Stomach (tissue), 9 donors: ENCODE data around the gene PIM3. TPM values are rescaled to one million over a fixed set of nuclear protein-coding genes. Genes with fewer than 3 reads are reported as not detected.
A peak's percentile ranks its signal among the peaks of the same experiment; 100 is the strongest.

ENCODE experiments used
- DNase-seq, 2 donors: peaks; one replicate each; pipeline versions ENCODE4 v3.0.0 to v3.0.0-alpha.2; 2013 to 2019
- H3K27ac ChIP-seq, 5 donors: fragments of 200-600 bp in 4 of 5; sonication (generic) in 4 of 5; one replicate each; pipeline ENCODE4 v1.5.1; 2013 to 2019; ENCODE audit warnings: mild to moderate bottlenecking in 1 of 5, moderate library complexity in 1 of 5
- H3K27me3 ChIP-seq, 3 donors: fragments of 200-600 bp; sonication (generic); one replicate each; pipeline ENCODE4 v1.5.1; 2017 to 2019; ENCODE audit warnings: mixed run types in 1 of 3
- H3K36me3 ChIP-seq, 4 donors: fragments of 200-600 bp; sonication (generic); 1 replicate in 3 of 4; 2 replicates in 1 of 4; pipeline ENCODE4 v1.5.1; 2016 to 2019
- H3K4me1 ChIP-seq, 4 donors: fragments of 200-600 bp; sonication (generic); one replicate each; pipeline ENCODE4 v1.5.1; 2016 to 2019
- H3K4me3 ChIP-seq, 4 donors: fragments of 200-600 bp; sonication (generic) in 3 of 4; one replicate each; pipeline ENCODE4 v1.5.1; 2016 to 2019; ENCODE audit warnings: mild to moderate bottlenecking in 1 of 4
- H3K9me3 ChIP-seq, 4 donors: fragments of 200-600 bp; sonication (generic); one replicate each; pipeline ENCODE4 v1.5.1; 2016 to 2019
- EP300 ChIP-seq: sonication (generic); formaldehyde crosslinking; IDR thresholded peaks from one replicate; pipeline ENCODE4 v1.6.1; 2017; ENCODE audit warnings: antibody characterized with exemption
- POLR2A ChIP-seq, 4 donors: fragments of 450-650 bp; IDR thresholded peaks; one replicate each; pipeline ENCODE4 v1.6.1; 2016; ENCODE audit warnings: antibody characterized with exemption in 4 of 4, control low read depth in 2 of 4, mild to moderate bottlenecking in 1 of 4, moderate library complexity in 1 of 4
- POLR2AphosphoS5 ChIP-seq, 3 donors: sonication (generic); formaldehyde crosslinking; IDR thresholded peaks; one replicate each; pipeline ENCODE4 v1.6.1; 2016; ENCODE audit warnings: antibody characterized with exemption in 3 of 3
- WGBS, 5 donors: extraction: QIAGEN DNeasy Blood & Tissue Kit in 3 of 5; methylation state at CpG; one replicate each; pipeline versions ENCODE4 v1.1.5 to v1.1.7; 2013 to 2018; 5-methylcytosine and 5-hydroxymethylcytosine counted together
- intact Hi-C: fragments of 100-400 bp; cut with DNase I; formaldehyde crosslinking; loops from one replicate; pipeline ENCODE4 v1.15.1; 2023; ENCODE audit warnings: low total_unique reads
- polyA plus RNA-seq, 3 donors: library from polyadenylated mRNA; stranded (reverse); fragments of 200-250 nt; gene quantifications; one replicate each; pipeline ENCODE4 v1.2.3, GENCODE V29; 2013
- total RNA-seq, 5 donors: library from RNA; depleted of rRNA; stranded (reverse); fragments of >200 nt; gene quantifications; one replicate each; pipeline versions ENCODE4 v1.1.0 to v1.2.3, GENCODE V29; 2014 to 2016
- TF ChIP-seq, protein P1 (sequence below), 7 experiments: fragments of 450-650 bp in 4 of 7; fragments of 200-600 bp in 3 of 7; sonication (generic) in 3 of 7; IDR thresholded peaks; one replicate each; pipeline ENCODE4 v1.5.1; 2016 to 2019; ENCODE audit warnings: antibody characterized with exemption in 7 of 7, control low read depth in 2 of 7, mild to moderate bottlenecking in 1 of 7
- donor health status: healthy with polysubstance abuse.
- donor health status: Bipolar disorder and iron deficiency.
- donor health status: healthy.

PIM3 gene
- total and polyA plus RNA-seq, 8 donors: 51.9 to 802 (median 84.6) TPM

DNA sequence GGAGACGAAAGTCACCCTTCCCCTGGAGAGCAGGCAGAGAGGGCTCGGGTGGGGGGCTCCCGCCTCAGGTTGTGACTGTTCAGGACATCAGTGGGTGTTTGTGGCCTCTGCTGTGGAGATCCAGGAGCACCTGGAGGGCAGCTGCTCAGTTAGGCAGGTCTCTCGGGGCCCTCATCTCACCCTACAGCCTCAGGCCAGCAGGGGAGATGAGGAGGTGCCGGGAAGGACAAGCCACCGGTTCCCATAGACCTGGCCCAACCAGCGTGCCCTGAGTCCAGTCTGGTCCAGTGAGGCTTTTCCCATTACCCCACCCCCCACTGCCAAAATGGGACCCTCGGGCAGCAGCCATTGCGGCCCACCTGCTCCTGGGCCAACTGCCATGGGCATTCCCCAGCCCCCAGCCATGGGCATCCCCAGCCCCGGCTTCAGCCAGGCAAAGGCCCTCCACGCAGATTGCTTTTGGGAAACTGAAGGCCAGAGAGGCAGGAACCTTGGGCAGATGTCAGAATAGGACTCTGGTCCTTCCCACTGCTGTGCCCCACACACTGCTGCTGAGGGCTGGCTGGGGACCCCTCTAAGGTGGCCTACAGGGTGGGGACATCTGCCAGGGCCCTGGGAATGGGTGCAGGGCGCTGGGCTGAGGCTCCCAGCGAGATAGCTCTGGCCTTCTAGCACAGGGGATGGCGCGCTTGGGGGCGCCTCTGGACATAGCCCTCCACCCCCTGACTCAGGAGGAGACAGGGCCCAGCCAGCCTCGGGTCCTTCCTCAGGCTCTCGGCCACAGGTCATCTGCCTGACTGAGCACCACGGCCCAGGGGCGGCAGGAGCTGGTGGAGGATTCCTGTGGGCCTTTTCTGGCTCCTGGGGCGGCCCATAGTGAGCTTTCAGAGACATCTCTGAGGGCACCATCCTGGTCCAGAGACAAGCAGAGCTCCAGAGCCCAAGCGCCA lies 4.8 kb downstream of the PIM3 start:
- Histone ChIP-seq H3K4me3 (peak overlapping the region; percentile 81 to 99 (median 88)), H3K9me3 (no peaks in the 10 kb centered on the region), H3K4me1 (peaks cover 69 to 79% (median 78%) of the 10 kb centered on the region in 4 donors), H3K27me3 (no peaks in the 10 kb centered on the region), H3K27ac (peak overlapping the region; percentile 94 to 98 (median 98)), H3K36me3 (peaks cover 35 to 43% (median 39%) of the 10 kb centered on the region in 4 donors)
- peak; percentile 18 to 31 for DNase-seq
- TF ChIP-seq POLR2AphosphoS5 (IDR thresholded peaks at IDR 0.05) (no peak), POLR2A (IDR thresholded peaks at IDR 0.05) (no peak), EP300 (no peak)
- TF ChIP-seq, protein P1, sequence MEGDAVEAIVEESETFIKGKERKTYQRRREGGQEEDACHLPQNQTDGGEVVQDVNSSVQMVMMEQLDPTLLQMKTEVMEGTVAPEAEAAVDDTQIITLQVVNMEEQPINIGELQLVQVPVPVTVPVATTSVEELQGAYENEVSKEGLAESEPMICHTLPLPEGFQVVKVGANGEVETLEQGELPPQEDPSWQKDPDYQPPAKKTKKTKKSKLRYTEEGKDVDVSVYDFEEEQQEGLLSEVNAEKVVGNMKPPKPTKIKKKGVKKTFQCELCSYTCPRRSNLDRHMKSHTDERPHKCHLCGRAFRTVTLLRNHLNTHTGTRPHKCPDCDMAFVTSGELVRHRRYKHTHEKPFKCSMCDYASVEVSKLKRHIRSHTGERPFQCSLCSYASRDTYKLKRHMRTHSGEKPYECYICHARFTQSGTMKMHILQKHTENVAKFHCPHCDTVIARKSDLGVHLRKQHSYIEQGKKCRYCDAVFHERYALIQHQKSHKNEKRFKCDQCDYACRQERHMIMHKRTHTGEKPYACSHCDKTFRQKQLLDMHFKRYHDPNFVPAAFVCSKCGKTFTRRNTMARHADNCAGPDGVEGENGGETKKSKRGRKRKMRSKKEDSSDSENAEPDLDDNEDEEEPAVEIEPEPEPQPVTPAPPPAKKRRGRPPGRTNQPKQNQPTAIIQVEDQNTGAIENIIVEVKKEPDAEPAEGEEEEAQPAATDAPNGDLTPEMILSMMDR (IDR thresholded peaks at IDR 0.05): no peak
- intact Hi-C loops: no loop called here
- 52 to 78% (median 64%) methylated on average over 10 to 22 of the region's 22 CpGs for WGBS, 5 donors

DNA sequence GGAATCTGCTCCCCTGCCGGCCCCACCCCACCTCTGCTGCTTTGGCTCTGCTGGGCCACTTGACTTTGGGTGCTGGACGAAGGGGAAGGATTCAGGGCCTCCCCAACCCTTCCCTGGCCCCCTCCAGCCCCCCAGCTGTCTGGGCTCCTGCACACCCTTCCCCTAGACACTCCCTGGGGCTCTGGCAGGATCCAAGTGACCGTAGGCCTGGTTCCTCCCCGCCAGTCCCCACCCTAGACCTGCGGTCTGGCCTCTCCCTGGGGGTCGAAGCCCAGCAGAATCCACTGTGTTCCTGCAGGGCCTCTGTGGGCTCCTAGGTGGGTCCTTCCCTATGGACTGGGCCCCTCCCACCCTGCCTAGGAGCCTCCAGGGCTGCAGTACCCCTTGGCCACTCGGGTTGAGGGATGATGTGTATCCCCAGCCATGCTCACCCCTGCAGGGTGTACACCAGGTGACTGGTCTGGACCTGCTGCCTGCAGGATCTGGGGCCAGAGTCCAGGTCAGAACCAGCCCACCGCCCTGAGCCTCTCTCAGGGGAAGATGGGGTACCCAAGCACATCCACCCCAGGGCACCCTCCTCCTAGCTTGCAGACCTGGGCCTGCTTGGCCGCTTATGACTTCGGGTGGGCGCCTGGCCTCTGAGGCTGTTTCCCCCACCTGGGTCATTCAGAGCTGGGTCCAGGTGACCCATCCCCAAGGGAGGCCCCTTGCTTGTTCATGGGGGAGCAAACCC lies 5.6 kb downstream of the PIM3 start:
- H3K4me3 ChIP-seq: peak overlapping the region in 3 of 4 donors; percentile 5 to 99 (median 88)
- 56 to 73% (median 60%) methylated on average over 7 to 11 of the region's 11 CpGs for WGBS, 5 donors
- no peaks in the 10 kb centered on the region for H3K9me3 ChIP-seq
- H3K27me3 ChIP-seq: no peaks in the 10 kb centered on the region
- peaks cover 74 to 88% (median 86%) of the 10 kb centered on the region in 4 donors for H3K4me1 ChIP-seq
- intact Hi-C loops: no loop called here
- peak overlapping the region; percentile 94 to 98 (median 98) for H3K27ac ChIP-seq
- peaks cover 35 to 43% (median 38%) of the 10 kb centered on the region in 4 donors for H3K36me3 ChIP-seq
- DNase-seq: peak; percentile 39 to 47
- TF ChIP-seq, protein P1 (IDR thresholded peaks at IDR 0.05): no peak
- TF ChIP-seq POLR2A (IDR thresholded peaks at IDR 0.05) (no peak), POLR2AphosphoS5 (IDR thresholded peaks at IDR 0.05) (peak in 1 of 3 donors; percentile 54), EP300 (no peak)

DNA sequence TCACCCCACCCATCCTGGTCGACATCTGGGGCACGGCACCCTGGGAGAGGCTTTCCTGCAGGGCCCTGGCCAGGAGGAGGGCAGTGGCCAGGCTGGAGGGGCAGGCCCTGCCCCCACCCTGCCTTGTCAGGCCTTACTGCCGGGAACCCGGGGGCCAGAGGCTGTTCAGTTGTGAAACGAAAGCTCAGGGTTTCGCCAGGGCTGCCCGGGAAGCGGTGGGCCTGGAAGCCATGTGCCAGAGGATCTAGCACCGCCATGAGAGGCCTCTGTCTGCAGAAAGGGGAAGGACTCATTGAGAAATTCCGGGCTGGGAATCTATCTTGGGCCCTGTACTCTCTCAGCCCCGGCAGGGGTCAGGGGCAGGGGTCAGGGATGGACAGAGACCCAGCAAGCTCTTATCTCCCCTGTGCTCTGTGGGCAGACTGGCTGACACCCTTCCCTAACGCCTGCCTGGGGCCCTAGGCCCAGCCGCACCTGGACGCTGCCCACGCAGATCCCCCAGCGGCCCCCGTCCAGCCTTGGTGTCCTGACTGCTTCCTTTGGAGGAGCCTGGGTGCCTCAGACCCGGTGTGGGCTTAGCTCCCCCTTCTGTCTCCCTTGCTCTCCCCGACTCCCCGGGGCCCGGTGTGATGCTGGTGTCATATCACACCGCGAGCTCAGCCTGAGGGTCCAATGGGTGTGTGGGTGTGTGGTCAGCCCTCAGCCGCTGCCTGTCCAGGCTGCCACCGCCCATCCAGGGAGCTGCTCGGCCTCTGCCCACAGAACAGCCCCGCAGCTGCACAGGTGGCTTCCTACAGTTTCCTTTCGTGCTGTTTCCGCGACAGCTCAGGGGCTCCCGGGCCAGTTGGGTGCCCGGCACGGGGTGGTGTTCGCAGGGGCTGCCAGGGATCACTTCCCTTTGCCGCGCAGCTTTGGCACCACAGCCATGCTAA lies 6.5 kb downstream of the PIM3 start:
- Histone ChIP-seq H3K36me3 (peaks cover 29 to 35% (median 33%) of the 10 kb centered on the region in 4 donors), H3K27ac (peak overlapping the region; percentile 94 to 98 (median 98)), H3K27me3 (peaks cover 0 to 6% (median 0%) of the 10 kb centered on the region in 3 donors), H3K4me1 (peaks cover 83 to 96% (median 94%) of the 10 kb centered on the region in 4 donors), H3K4me3 (peak overlapping the region; percentile 5 to 99 (median 19)), H3K9me3 (no peaks in the 10 kb centered on the region)
- intact Hi-C loops: no loop called here
- peak; percentile 59 to 78 for DNase-seq
- TF ChIP-seq POLR2A (IDR thresholded peaks at IDR 0.05): no peak
- TF ChIP-seq POLR2AphosphoS5 (IDR thresholded peaks at IDR 0.05): peak in 2 of 3 donors; percentile 38 to 39
- TF ChIP-seq EP300: no peak
- TF ChIP-seq, protein P1 (IDR thresholded peaks at IDR 0.05): no peak
- 16 to 33% (median 23%) methylated on average over 20 to 36 of the region's 36 CpGs for WGBS, 5 donors
